ENCODE measurements around the gene ZNF316. TPM values are rescaled to one million over a fixed set of nuclear protein-coding genes. Genes with fewer than 3 reads are reported as not detected.

The ZNF316 gene
- total RNA-seq, 1 donor from 2014 or later: 33.8 TPM

GRCh38 chr7:6643915-6644625 lies 7.0 kb downstream of the ZNF316 start:
- Mint-ChIP-seq H3K27me3 (ENCODE audit: insufficient read depth) (no peaks in the 10 kb centered on the region), H3K36me3 (ENCODE audit: low read depth) (peaks cover 63% of the 10 kb centered on the region), H3K4me1 (ENCODE audit: low read depth) (peaks cover 9% of the 10 kb centered on the region), H3K27ac (no peak overlapping the region), H3K4me3 (no peak overlapping the region), H3K9me3 (no peaks in the 10 kb centered on the region)
- intact Hi-C loops (cut with micrococcal nuclease): no loop called here
- no peak for DNase-seq (ENCODE audit: low spot score)

GRCh38 chr7:6644728-6645127 lies 7.6 kb downstream of the ZNF316 start:
- Mint-ChIP-seq H3K4me1 (ENCODE audit: low read depth) (peaks cover 9% of the 10 kb centered on the region), H3K4me3 (no peak overlapping the region), H3K27ac (no peak overlapping the region), H3K27me3 (ENCODE audit: insufficient read depth) (no peaks in the 10 kb centered on the region), H3K36me3 (ENCODE audit: low read depth) (peaks cover 62% of the 10 kb centered on the region), H3K9me3 (peaks cover under 1% of the 10 kb centered on the region)
- intact Hi-C loops (cut with micrococcal nuclease): no loop called here
- DNase-seq (ENCODE audit: low spot score): no peak

GRCh38 chr7:6646465-6646864 lies 9.3 kb downstream of the ZNF316 start:
- no peaks in the 10 kb centered on the region for H3K4me1 Mint-ChIP-seq (ENCODE audit: low read depth)
- H3K4me3 Mint-ChIP-seq: no peak overlapping the region
- peaks cover 69% of the 10 kb centered on the region for H3K36me3 Mint-ChIP-seq (ENCODE audit: low read depth)
- peaks cover 11% of the 10 kb centered on the region for H3K9me3 Mint-ChIP-seq
- no peaks in the 10 kb centered on the region for H3K27me3 Mint-ChIP-seq (ENCODE audit: insufficient read depth)
- intact Hi-C loops (cut with micrococcal nuclease): no loop called here
- no peak overlapping the region for H3K27ac Mint-ChIP-seq
- DNase-seq (ENCODE audit: low spot score): no peak

- peaks cover 11% of the 10 kb centered on the region for H3K9me3 Mint-ChIP-seq
- H3K4me1 Mint-ChIP-seq (ENCODE audit: low read depth): no peaks in the 10 kb centered on the region
- no peaks in the 10 kb centered on the region for H3K27me3 Mint-ChIP-seq (ENCODE audit: insufficient read depth)
- H3K27ac Mint-ChIP-seq: no peak overlapping the region
- intact Hi-C loops (cut with micrococcal nuclease): no loop called here
- no peak overlapping the region for H3K4me3 Mint-ChIP-seq
- no peak for DNase-seq (ENCODE audit: low spot score)
- H3K36me3 Mint-ChIP-seq (ENCODE audit: low read depth): peaks cover 67% of the 10 kb centered on the region
Observed at GRCh38 chr7:6647080-6647479, 10.0 kb downstream of the ZNF316 start.

GRCh38 chr7:6647541-6647940 lies 10.4 kb downstream of the ZNF316 start:
- Mint-ChIP-seq H3K4me1 (ENCODE audit: low read depth) (no peaks in the 10 kb centered on the region), H3K36me3 (ENCODE audit: low read depth) (peaks cover 64% of the 10 kb centered on the region), H3K27me3 (ENCODE audit: insufficient read depth) (no peaks in the 10 kb centered on the region), H3K9me3 (peaks cover 11% of the 10 kb centered on the region), H3K27ac (no peak overlapping the region), H3K4me3 (no peak overlapping the region)
- intact Hi-C loops (cut with micrococcal nuclease): no loop called here
- no peak for DNase-seq (ENCODE audit: low spot score)

GRCh38 chr7:6648066-6648814 lies 11.1 kb downstream of the ZNF316 start:
- Mint-ChIP-seq H3K27ac (no peak overlapping the region), H3K4me1 (ENCODE audit: low read depth) (no peaks in the 10 kb centered on the region), H3K4me3 (no peak overlapping the region), H3K36me3 (ENCODE audit: low read depth) (peaks cover 63% of the 10 kb centered on the region), H3K9me3 (peaks cover 11% of the 10 kb centered on the region), H3K27me3 (ENCODE audit: insufficient read depth) (no peaks in the 10 kb centered on the region)
- no peak for DNase-seq (ENCODE audit: low spot score)
- intact Hi-C loops (cut with micrococcal nuclease): no loop called here

GRCh38 chr7:6648815-6649104 lies 11.6 kb downstream of the ZNF316 start:
- Mint-ChIP-seq H3K9me3 (peaks cover 11% of the 10 kb centered on the region), H3K36me3 (ENCODE audit: low read depth) (peaks cover 59% of the 10 kb centered on the region), H3K4me1 (ENCODE audit: low read depth) (no peaks in the 10 kb centered on the region), H3K27ac (no peak overlapping the region), H3K4me3 (no peak overlapping the region), H3K27me3 (ENCODE audit: insufficient read depth) (no peaks in the 10 kb centered on the region)
- intact Hi-C loops (cut with micrococcal nuclease): no loop called here
- DNase-seq (ENCODE audit: low spot score): no peak

- H3K4me1 Mint-ChIP-seq (ENCODE audit: low read depth): no peaks in the 10 kb centered on the region
- no peaks in the 10 kb centered on the region for H3K27me3 Mint-ChIP-seq (ENCODE audit: insufficient read depth)
- intact Hi-C loops (cut with micrococcal nuclease): no loop called here
- no peak overlapping the region for H3K4me3 Mint-ChIP-seq
- peaks cover 53% of the 10 kb centered on the region for H3K36me3 Mint-ChIP-seq (ENCODE audit: low read depth)
- no peak for DNase-seq (ENCODE audit: low spot score)
- H3K27ac Mint-ChIP-seq: no peak overlapping the region
- H3K9me3 Mint-ChIP-seq: peaks cover 11% of the 10 kb centered on the region
Observed at GRCh38 chr7:6649241-6649961, 12.3 kb downstream of the ZNF316 start.

- intact Hi-C loops (cut with micrococcal nuclease): no loop called here
- DNase-seq (ENCODE audit: low spot score): no peak
- Mint-ChIP-seq H3K36me3 (ENCODE audit: low read depth) (peaks cover 54% of the 10 kb centered on the region), H3K27me3 (ENCODE audit: insufficient read depth) (no peaks in the 10 kb centered on the region), H3K4me3 (no peak overlapping the region), H3K27ac (no peak overlapping the region), H3K9me3 (peaks cover 11% of the 10 kb centered on the region), H3K4me1 (ENCODE audit: low read depth) (no peaks in the 10 kb centered on the region)
Observed at GRCh38 chr7:6650086-6650485, 13.0 kb downstream of the ZNF316 start.

- Mint-ChIP-seq H3K27me3 (ENCODE audit: insufficient read depth) (no peaks in the 10 kb centered on the region), H3K4me3 (no peak overlapping the region), H3K4me1 (ENCODE audit: low read depth) (no peaks in the 10 kb centered on the region), H3K36me3 (ENCODE audit: low read depth) (peaks cover 55% of the 10 kb centered on the region), H3K9me3 (peaks cover 11% of the 10 kb centered on the region), H3K27ac (no peak overlapping the region)
- intact Hi-C loops (cut with micrococcal nuclease): no loop called here
- no peak for DNase-seq (ENCODE audit: low spot score)
Observed at GRCh38 chr7:6650521-6651011, 13.4 kb downstream of the ZNF316 start.

- no peaks in the 10 kb centered on the region for H3K27me3 Mint-ChIP-seq (ENCODE audit: insufficient read depth)
- intact Hi-C loops (cut with micrococcal nuclease): no loop called here
- no peak for DNase-seq (ENCODE audit: low spot score)
- H3K4me3 Mint-ChIP-seq: no peak overlapping the region
- no peaks in the 10 kb centered on the region for H3K4me1 Mint-ChIP-seq (ENCODE audit: low read depth)
- H3K27ac Mint-ChIP-seq: no peak overlapping the region
- H3K9me3 Mint-ChIP-seq: peaks cover 11% of the 10 kb centered on the region
- peaks cover 47% of the 10 kb centered on the region for H3K36me3 Mint-ChIP-seq (ENCODE audit: low read depth)
Observed at GRCh38 chr7:6651851-6652445, 14.8 kb downstream of the ZNF316 start.

GRCh38 chr7:6652446-6653011 lies 15.4 kb downstream of the ZNF316 start:
- no peak for DNase-seq (ENCODE audit: low spot score)
- no peak overlapping the region for H3K4me3 Mint-ChIP-seq
- intact Hi-C loops (cut with micrococcal nuclease): no loop called here
- no peaks in the 10 kb centered on the region for H3K4me1 Mint-ChIP-seq (ENCODE audit: low read depth)
- no peak overlapping the region for H3K27ac Mint-ChIP-seq
- peaks cover 11% of the 10 kb centered on the region for H3K9me3 Mint-ChIP-seq
- H3K36me3 Mint-ChIP-seq (ENCODE audit: low read depth): peaks cover 42% of the 10 kb centered on the region
- H3K27me3 Mint-ChIP-seq (ENCODE audit: insufficient read depth): no peaks in the 10 kb centered on the region
